D341Med (cell line): ENCODE data around the gene TMPRSS3.
"Not testable (repeated sequence)": the region's sequence is repeated elsewhere in the genome, so short reads cannot be mapped to it uniquely, and the experiment has no call there.

Experiments used
- DNase-seq: peaks from one replicate; pipeline ENCODE4 v3.0.0; 2012; ENCODE audit warnings: low spot score

TMPRSS3 gene

GRCh38 chr21:42427809-42428419 is 32.1 kb upstream of the TMPRSS3 start:
- no peak for DNase-seq

- no peak for DNase-seq
Observed at GRCh38 chr21:42426876-42427480, 31.1 kb upstream of the TMPRSS3 start.

GRCh38 chr21:42426424-42426823 is 30.6 kb upstream of the TMPRSS3 start:
- no peak for DNase-seq

GRCh38 chr21:42425591-42425990 is 29.7 kb upstream of the TMPRSS3 start:
- no peak for DNase-seq

DNA sequence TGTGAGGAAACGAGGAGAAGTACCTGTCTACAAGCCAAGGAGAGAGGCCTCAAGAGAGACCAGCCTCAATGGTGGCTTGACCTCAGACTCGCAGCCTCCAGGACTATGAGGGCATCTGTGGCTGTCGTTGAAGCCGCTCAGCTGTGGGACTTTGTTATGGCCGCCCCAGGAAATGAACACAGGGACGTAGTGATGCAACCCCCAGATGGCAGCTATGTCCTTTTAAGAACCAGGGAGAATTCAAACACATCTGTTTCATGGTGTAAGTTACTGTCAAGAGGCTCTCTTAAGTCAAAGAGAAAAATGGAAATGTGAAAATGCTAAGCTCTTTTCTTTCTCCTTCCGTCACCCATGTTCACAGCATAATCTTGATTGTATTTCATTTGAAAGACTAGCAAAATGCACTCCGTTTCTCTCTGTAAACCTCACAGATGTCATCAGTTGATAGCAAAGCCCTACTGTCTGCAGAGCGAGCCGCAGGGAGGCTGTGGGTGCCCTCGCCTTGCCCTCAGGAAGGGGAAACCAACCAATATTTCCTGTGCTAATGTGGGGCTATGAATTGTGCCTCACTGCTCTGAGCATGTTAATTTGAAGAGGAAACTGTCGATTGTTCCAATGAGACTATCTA is 29.2 kb upstream of the TMPRSS3 start:
- DNase-seq = no peak

DNA sequence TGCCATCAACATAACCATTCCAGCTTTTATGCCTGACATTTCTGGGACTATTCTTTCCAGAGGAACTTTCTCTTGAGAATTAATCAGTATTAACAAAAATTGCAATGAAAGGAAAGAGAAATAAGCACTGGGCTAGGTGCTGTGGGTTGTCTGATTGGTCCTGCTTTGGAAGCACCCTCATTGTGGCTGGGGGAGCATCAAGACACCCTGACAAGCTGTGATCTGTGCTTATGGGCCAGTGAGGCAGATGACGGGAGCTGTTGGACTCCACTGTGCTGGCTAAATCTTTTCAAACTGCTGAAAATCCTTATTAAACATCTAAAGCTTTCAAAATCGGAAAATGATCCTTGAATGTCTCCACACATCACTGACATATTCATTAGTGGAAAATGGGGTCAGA is 27.8 kb upstream of the TMPRSS3 start:
- DNase-seq = no peak

DNA sequence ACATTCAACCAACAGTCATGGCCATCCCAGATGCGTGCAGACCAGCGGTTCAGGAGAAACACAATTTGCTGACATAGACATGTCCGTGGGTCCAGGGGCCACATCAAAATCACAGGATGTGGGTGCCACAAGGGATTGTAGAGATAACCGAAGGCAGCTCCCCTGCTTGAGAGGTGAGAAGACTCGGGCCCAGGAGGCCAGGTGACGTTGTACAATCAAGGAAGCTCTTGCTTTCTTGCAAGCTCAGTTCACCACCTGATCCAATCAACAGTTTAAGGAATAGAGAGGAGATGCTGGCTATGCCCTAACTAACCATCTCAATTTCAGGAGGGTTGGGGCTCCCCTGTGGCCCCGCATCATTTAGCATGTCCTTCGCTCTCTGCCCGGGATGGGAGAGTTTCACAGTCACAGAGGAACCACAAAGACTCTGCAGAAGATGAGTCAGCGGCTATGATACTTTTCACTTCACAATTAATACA is 27.4 kb upstream of the TMPRSS3 start:
- no peak for DNase-seq

- DNase-seq = no peak
Observed at GRCh38 chr21:42421018-42421793, 25.4 kb upstream of the TMPRSS3 start.

- DNase-seq = no peak
Observed at GRCh38 chr21:42419845-42420244, 24.0 kb upstream of the TMPRSS3 start.

DNA sequence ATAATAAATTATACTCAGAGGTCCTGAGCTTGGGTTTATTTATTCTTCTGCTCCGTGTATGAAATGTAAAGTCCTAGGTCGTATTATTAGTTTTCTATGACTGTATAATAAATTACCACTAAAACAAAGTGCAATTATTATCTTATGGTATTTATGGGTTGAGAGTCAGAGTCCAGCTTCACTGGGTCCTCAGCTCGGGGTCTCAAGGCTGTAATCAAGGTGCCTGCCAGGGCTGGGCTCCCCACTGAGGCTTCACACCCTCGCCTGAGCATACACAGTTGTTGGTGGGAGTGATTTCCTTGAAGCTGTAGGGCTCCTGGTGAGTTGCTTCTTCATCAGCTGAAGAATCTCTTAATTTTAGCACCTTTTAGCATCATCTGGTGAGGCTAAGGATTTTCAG is 23.0 kb upstream of the TMPRSS3 start:
- no peak for DNase-seq

- DNase-seq = no peak
Observed at GRCh38 chr21:42417533-42417932, 21.7 kb upstream of the TMPRSS3 start.

DNA sequence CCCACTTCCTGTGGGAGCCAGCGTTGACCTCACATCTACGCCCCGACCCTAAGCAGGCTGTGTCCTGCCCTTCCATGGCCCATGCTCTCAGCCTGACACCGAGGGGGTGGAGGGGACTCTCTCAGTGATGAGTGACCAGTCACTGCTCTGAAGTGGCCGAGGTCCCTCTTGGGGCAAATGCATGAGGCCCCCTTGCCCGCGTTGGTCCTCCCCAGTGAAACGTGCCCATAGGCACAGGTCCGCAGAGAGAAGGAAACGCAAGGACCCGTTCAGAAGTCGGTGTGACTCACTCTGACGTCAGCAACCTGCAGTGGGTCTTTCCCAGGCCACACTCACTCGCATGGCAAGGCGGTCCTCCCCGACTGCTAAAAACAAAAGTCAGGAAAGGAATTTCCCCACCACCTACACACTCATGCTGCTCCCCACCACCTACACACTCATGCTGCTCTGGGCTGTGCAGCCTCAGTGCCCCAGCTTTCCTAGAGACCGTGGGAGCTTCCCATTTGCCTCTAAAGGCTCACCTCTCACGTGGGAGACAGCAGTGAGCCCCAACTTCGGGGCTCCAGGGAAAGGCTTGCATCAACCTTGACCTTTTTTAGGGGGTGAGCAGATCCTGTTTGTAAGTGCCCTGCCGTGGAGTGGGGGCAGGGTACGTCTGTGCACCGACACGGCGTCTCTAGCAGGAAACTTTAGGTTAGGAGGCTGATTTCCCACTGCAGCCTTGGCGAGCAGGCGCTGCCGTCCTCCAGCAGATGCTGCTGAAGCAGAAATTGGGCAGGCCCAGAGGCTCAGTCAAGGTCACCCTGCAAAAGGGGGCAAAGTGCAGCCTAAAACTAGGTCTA is 19.3 kb upstream of the TMPRSS3 start:
- no peak for DNase-seq

GRCh38 chr21:42414553-42414927 is 18.7 kb upstream of the TMPRSS3 start:
- no peak for DNase-seq

GRCh38 chr21:42414066-42414465 is 18.2 kb upstream of the TMPRSS3 start:
- DNase-seq = no peak

DNA sequence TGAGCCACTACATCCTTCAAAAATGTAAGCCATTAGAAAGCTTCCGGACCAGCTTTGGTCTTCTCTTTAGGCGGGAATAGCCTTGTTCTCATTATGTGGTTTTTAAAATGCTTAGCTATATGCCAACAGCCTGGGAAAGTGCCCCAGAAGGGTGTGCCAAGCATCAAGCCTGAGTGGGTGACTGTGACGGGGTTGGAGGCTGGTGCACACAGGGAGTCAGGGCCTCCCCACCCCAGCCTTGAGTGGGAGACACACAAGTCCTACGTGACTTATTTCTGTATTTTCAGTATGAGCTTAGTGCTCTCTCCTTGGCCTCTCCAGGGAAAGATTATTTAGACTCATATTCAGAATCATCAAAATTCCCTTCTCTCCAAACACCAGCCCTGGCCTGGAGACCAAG is 17.6 kb upstream of the TMPRSS3 start:
- no peak for DNase-seq

DNA sequence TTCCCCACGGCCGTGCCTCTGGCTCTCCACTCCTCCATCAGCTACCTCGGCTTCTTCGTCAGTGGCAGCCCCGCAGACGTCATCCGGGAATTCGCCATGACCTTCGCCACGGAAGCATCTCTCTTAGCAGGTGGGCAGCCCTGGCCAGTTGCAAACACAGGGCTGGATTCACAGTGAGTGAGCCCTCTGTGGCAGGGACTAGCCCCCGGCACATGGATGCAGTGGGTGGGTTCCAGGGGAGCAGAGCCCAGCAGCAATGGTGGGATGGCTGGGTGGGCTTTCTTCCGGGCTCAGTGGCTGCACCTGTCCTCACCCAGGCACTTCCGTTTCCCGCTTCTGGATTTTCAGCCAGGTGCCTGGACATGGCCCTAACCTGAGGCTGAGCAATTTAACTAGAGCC is 17.2 kb upstream of the TMPRSS3 start:
- DNase-seq = no peak

- no peak for DNase-seq
Observed at GRCh38 chr21:42412636-42412933, 16.7 kb upstream of the TMPRSS3 start.

GRCh38 chr21:42411891-42412635 is 16.2 kb upstream of the TMPRSS3 start:
- no peak for DNase-seq

DNA sequence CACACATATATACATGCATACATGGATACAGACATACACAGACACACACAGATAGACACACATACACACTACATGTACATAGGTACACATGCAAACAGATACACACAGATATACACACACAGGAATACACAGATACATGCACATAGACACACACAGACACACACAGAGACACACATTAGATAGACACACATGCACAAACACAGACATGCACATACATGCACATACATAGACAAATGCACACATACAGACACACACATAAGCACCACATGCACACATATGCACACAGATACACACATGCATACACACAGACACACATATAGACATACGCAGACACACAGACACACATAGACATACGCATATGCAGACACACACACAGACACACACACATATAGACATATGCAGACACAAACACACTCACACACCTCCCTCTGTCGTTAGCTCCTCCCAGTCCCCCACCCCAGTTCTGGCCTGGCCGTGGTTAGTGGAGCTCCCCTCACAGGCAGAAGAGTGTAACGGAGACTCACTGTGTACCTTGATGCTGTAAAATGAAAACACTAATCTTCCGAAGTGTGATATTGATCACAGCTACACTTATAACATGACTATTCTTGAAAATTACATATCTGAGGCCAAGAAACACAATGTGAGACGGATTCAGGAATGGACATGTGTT is 15.5 kb upstream of the TMPRSS3 start:
- no peak for DNase-seq

- DNase-seq = no peak
Observed at GRCh38 chr21:42409366-42409765, 13.5 kb upstream of the TMPRSS3 start.

- DNase-seq = not testable (repeated sequence)
Observed at GRCh38 chr21:42408718-42409117, 12.9 kb upstream of the TMPRSS3 start.
